ENCODE data around the gene COL5A1.

Gene COL5A1

GRCh38 chr9:134839455-134840125 lies 198.0 kb downstream of the COL5A1 start:
- peak; percentile 8 for TF ChIP-seq CTCF (IDR thresholded peaks at IDR 0.05; ENCODE audit: control insufficient read depth, insufficient read depth, low read depth, low read length, missing control alignments)
- H3K4me3 ChIP-seq (ENCODE audit: control insufficient read depth, low read depth, low read length) = no peak overlapping the region
- no peak for DNase-seq (ENCODE audit: low read depth)

- DNase-seq (ENCODE audit: low read depth) = no peak
- no peak overlapping the region for H3K4me3 ChIP-seq (ENCODE audit: control insufficient read depth, low read depth, low read length)
- TF ChIP-seq CTCF (IDR thresholded peaks at IDR 0.05; ENCODE audit: control insufficient read depth, insufficient read depth, low read depth, low read length, missing control alignments) = no peak
Measured at GRCh38 chr9:134840511-134840910, 198.9 kb downstream of the COL5A1 start.

GRCh38 chr9:134841180-134841904 lies 199.7 kb downstream of the COL5A1 start:
- no peak for TF ChIP-seq CTCF (IDR thresholded peaks at IDR 0.05; ENCODE audit: control insufficient read depth, insufficient read depth, low read depth, low read length, missing control alignments)
- DNase-seq (ENCODE audit: low read depth) = no peak
- H3K4me3 ChIP-seq (ENCODE audit: control insufficient read depth, low read depth, low read length) = no peak overlapping the region

- H3K4me3 ChIP-seq (ENCODE audit: control insufficient read depth, low read depth, low read length) = no peak overlapping the region
- DNase-seq (ENCODE audit: low read depth) = no peak
- TF ChIP-seq CTCF (IDR thresholded peaks at IDR 0.05; ENCODE audit: control insufficient read depth, insufficient read depth, low read depth, low read length, missing control alignments) = no peak
Measured at GRCh38 chr9:134842321-134842720, 200.7 kb downstream of the COL5A1 start.

- H3K4me3 ChIP-seq (ENCODE audit: control insufficient read depth, low read depth, low read length) = no peak overlapping the region
- TF ChIP-seq CTCF (IDR thresholded peaks at IDR 0.05; ENCODE audit: control insufficient read depth, insufficient read depth, low read depth, low read length, missing control alignments) = no peak
- DNase-seq (ENCODE audit: low read depth) = no peak
Measured at GRCh38 chr9:134843740-134844139, 202.1 kb downstream of the COL5A1 start.

GRCh38 chr9:134844821-134845220 lies 203.2 kb downstream of the COL5A1 start:
- H3K4me3 ChIP-seq (ENCODE audit: control insufficient read depth, low read depth, low read length) = no peak overlapping the region
- DNase-seq (ENCODE audit: low read depth) = no peak
- TF ChIP-seq CTCF (IDR thresholded peaks at IDR 0.05; ENCODE audit: control insufficient read depth, insufficient read depth, low read depth, low read length, missing control alignments) = no peak
